ENCODE measurements around the gene POLR2I. TPM values are rescaled to one million over a fixed set of nuclear protein-coding genes. Genes with fewer than 3 reads are reported as not detected.

The POLR2I gene
- polyA plus RNA-seq, 4 donors = 47.4 to 78.7 (median 53.8) TPM

DNA sequence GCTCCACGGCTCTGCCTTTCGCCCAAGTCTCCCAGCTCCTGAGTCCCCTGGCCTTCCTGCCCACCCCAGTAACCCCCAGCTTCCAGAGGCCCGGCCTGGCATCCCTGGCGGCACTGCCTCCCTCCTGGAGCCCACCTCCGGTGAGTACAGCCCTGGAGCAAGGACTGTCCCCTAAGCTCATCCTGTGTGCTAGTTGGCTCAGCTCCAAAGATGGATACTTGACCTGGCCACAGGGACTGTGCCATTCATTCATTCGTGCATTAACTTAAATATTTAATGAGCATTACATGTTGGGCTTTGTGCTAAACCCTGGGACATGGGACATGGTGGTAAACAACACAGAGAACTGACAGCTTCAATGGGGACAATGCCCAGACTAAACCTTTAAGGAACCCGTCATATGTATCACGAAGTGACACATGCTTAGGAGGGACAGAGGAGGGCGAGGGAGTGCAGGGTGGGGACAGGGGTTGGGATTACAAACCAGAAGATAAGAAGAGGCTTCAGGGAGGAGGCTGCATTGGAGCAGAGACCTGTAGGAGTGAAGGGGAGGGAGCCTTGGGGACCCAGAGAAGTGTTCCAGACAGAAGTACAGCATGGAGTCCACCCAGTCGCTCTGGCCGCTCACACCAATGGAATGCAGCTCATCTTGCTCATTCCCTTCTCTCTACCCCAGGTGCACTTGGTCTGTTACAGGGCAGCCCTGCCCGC, 10.7 kb downstream of the POLR2I start:
- DNase-seq (ENCODE audit: low read depth in 4 of 4, low spot score in 2 of 4) = no peak

- no peak for DNase-seq (ENCODE audit: low read depth in 4 of 4, low spot score in 2 of 4)
These were observed 11.5 kb downstream of the POLR2I start for GRCh38 chr19:36103040-36103626.

DNA sequence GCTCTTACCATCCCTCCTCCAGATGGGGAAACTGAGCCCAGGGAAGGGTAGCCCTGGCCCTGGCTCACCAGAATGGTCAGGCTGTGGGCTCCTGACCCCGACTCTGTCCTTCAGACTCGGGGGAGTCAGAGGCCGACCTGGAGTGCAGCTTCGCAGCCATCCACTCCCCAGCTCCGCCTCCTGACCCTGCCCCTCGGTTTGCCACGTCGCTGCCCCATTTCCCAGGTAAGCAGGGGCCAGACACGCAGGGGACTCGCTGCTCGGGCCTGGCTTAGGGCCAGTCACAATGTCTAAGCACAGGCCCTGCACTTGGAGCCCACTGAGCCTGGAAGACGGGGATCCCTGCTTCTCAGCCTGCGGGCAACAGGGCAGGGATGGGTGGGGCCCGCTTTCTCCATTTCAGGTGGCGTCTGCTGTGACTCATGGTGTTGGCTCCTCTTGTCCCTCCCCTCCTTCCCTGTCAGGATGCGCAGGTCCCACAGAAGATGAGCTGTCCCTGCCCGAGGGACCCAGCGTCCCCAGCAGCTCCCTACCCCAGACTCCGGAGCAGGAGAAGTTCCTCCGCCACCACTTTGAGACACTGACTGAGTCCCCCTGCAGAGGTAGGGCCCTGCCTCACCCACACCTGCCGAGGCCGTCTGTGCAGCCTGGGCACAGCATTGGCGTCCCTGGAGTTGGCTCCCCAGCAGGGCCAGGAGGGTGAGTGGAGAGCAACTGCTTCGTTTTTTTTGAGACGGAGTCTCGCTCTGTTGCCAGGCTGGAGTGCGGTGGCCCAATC, 12.9 kb downstream of the POLR2I start:
- DNase-seq (ENCODE audit: low read depth in 4 of 4, low spot score in 2 of 4) = no peak

GRCh38 chr19:36100476-36100875, 14.2 kb downstream of the POLR2I start:
- DNase-seq (ENCODE audit: low read depth in 4 of 4, low spot score in 2 of 4) = no peak

- no peak for DNase-seq (ENCODE audit: low read depth in 4 of 4, low spot score in 2 of 4)
These were observed 15.4 kb downstream of the POLR2I start for GRCh38 chr19:36099166-36099785.

- no peak for DNase-seq (ENCODE audit: low read depth in 4 of 4, low spot score in 2 of 4)
These were observed 17.6 kb downstream of the POLR2I start for GRCh38 chr19:36097036-36097435.

DNA sequence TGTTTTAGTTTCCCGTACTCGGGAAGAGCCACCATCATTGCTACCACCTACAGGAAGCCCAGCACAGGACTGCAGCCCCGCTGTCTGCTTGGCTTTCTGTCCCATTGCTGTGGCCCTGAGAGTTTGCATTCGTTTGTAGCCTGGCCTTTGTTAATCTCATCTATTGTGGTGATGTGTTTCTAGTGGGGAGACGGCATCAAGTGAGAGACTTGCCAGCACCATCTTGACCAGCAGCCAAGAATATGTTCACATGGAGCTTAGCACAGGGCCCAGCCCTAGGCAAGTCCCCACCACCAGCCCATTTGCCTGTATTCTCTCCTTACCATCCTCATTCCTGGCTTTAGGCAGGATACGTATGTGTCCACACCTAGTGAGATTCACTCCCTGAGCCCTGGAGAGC, 21.0 kb downstream of the POLR2I start:
- DNase-seq (ENCODE audit: low read depth in 4 of 4, low spot score in 2 of 4) = no peak

DNA sequence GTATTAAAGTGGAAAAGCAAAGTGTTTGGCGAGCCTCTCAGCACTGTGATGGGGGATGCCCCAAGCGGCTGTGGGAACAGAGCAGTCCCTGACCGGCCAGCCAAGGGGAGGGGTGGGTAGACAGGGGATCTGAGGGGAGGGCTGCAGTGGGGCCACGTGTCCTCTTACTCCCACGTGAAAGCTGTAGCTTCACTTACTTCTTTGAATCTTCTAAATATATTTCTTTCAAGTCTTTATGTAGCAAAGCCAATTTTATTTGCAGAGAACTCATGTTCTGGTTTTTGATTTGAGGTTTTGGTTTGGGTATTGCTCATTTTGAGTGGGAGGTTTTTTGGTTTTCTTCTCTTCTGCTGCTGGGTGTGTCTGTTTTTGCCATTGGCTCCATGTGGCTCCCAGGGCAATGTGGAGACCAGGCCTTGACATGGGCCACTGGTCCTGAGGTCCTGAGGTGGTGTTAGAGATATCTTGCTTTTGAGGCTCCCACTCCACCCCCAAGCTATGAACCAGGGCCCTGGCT, 21.5 kb downstream of the POLR2I start:
- DNase-seq (ENCODE audit: low read depth in 4 of 4, low spot score in 2 of 4) = no peak

- DNase-seq (ENCODE audit: low read depth in 4 of 4, low spot score in 2 of 4) = no peak
These were observed 22.1 kb downstream of the POLR2I start for GRCh38 chr19:36092566-36092965.

GRCh38 chr19:36090910-36091695, 23.6 kb downstream of the POLR2I start:
- no peak for DNase-seq (ENCODE audit: low read depth in 4 of 4, low spot score in 2 of 4)

DNA sequence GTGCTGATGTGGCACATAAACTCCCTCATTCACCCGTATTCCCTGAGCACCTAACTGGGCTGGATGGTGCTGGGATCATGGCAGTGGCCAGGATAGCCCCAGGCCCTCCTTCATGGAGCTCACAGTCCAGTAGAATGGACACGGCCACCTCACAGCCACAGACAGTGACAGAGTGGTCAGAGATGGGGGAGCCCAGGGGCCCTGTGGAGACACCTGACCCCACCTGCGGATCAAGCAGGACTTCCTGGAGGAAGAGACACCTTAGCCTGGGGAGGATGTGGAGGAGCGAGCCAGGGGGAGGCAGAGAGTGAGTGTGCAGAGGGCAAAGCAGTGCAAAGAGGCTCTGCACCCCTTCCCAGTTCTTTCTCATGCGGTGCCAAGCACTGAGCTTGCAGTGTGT, 24.8 kb downstream of the POLR2I start:
- no peak for DNase-seq (ENCODE audit: low read depth in 4 of 4, low spot score in 2 of 4)

GRCh38 chr19:36086326-36086725, 28.3 kb downstream of the POLR2I start:
- no peak for DNase-seq (ENCODE audit: low read depth in 4 of 4, low spot score in 2 of 4)

DNA sequence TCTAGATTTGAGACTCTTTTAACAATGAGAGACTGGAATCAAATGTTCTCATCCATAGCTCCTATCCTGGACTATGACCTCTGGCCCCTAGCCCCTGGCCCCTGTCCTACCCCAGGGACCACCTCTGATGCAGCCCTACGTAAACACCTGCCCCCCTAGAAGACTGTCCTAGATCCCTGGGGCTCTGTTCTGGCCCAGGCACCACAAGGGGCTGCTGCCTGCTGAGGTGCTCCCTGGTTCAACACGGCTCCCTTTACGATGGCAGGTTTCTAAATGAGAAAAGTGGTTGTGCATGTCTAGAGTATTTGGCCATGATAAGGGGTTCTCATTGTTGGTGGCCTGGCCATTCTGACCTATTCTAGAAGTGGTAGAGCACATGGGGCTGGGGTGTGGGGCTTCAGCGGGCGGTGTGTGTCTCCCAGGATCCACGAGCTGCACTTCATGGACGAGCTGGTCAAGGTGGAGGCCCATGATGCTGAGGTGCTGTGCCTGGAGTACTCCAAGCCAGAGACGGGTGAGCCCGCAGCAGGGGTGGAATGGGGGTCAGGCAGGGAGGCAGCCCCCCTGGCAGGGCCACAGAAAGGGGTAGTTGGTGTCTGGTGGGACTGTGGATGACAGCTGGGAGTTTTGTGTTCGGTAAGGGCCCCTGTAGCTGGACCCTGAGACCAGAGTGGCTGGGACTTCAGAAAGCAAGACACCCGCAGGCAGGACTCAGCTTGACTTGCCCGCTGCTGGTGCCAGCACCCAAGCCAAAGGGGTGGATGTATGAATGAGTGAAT, 30.3 kb downstream of the POLR2I start:
- DNase-seq (ENCODE audit: low read depth in 4 of 4, low spot score in 2 of 4) = no peak

- no peak for DNase-seq (ENCODE audit: low read depth in 4 of 4, low spot score in 2 of 4)
These were observed 31.8 kb downstream of the POLR2I start for GRCh38 chr19:36082916-36083315.

DNA sequence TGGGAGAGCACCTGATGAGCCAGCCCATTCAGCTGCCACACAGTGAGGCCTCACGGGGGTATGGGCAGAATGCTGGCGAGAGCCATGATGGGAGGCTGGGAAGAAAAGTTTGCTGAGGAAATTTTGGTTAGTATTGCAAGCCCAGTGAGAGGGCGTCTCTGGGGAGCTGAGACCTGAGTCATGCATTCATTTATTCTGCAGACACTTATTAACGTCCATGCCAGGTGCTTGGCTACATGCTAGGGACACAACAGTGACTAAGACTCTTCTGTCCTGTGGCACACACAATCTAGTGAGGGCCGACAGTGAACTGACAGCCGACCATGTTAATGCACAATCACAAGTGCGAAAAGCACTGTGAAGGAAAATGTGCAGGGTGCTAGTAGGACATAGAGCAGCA, 32.8 kb downstream of the POLR2I start:
- DNase-seq (ENCODE audit: low read depth in 4 of 4, low spot score in 2 of 4) = no peak

DNA sequence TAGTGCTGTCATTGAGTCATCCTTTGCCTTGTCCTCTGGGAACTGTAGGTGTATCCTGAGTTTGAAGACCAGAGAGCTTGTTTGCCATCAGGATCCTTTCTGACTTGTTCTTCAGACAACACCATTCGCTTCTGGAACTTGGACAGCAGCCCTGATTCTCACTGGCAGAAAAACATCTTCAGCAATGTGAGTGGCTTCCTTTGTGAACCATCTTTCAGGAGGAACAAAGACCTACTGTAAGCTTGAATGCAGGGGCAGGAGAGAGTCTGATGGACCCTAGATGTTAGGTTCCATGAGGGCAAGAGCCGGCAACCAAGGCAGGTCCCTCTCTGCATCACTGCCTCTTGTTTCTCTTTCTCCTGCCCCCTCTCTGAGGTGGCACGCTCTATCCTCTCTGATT, 33.3 kb downstream of the POLR2I start:
- no peak for DNase-seq (ENCODE audit: low read depth in 4 of 4, low spot score in 2 of 4)

- DNase-seq (ENCODE audit: low read depth in 4 of 4, low spot score in 2 of 4) = no peak
These were observed 35.2 kb downstream of the POLR2I start for GRCh38 chr19:36079389-36079945.

GRCh38 chr19:36073121-36073876, 41.4 kb downstream of the POLR2I start:
- DNase-seq (ENCODE audit: low read depth in 4 of 4, low spot score in 2 of 4) = no peak

DNA sequence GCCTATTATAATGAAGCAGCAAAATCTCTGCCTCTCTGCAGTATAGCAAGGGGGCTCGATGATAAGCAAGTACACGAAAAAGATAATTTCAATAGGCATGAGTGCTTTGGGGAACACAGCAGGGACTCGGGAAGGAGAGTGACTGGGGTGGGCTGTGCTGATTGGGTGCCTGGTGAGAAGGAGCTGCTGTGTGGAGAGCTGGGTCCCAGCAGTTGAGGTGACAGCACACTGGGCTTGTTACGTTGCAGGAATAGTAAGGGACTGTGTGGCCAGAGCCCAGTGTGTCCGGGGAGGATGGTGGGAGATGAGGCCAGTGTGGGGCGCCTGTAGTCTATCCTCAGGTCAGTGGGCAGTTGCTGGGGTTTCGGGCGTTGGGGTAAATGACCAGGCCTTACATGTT, 42.6 kb downstream of the POLR2I start:
- no peak for DNase-seq (ENCODE audit: low read depth in 4 of 4, low spot score in 2 of 4)
